Medulla oblongata (tissue), 1 donor: ENCODE data around the gene ABCC3.

Experiments
- DNase-seq: peaks from one replicate; pipeline ENCODE4 v3.0.0-alpha.2; 2015; ENCODE audit errors: extremely low spot score

ABCC3 gene

GRCh38 chr17:50604513-50604912, 30.2 kb upstream of the ABCC3 start:
- no peak for DNase-seq

GRCh38 chr17:50605429-50605828, 29.3 kb upstream of the ABCC3 start:
- no peak for DNase-seq

- DNase-seq: no peak
Measured at GRCh38 chr17:50607522-50608175, 27.0 kb upstream of the ABCC3 start.

- DNase-seq: no peak
Measured at GRCh38 chr17:50608700-50609379, 25.8 kb upstream of the ABCC3 start.

GRCh38 chr17:50609380-50610074, 25.2 kb upstream of the ABCC3 start:
- DNase-seq: no peak

GRCh38 chr17:50611634-50612033, 23.0 kb upstream of the ABCC3 start:
- no peak for DNase-seq

GRCh38 chr17:50612281-50612680, 22.4 kb upstream of the ABCC3 start:
- no peak for DNase-seq

GRCh38 chr17:50613007-50613992, 21.4 kb upstream of the ABCC3 start:
- DNase-seq: no peak

GRCh38 chr17:50614471-50615051, 20.1 kb upstream of the ABCC3 start:
- DNase-seq: no peak

GRCh38 chr17:50615828-50616227, 18.9 kb upstream of the ABCC3 start:
- no peak for DNase-seq

GRCh38 chr17:50618300-50618699, 16.4 kb upstream of the ABCC3 start:
- DNase-seq: no peak

GRCh38 chr17:50618941-50619340, 15.7 kb upstream of the ABCC3 start:
- DNase-seq: no peak

GRCh38 chr17:50619489-50619888, 15.2 kb upstream of the ABCC3 start:
- no peak for DNase-seq

- no peak for DNase-seq
Measured at GRCh38 chr17:50620237-50620636, 14.4 kb upstream of the ABCC3 start.

GRCh38 chr17:50620858-50621257, 13.8 kb upstream of the ABCC3 start:
- DNase-seq: no peak

- peak; percentile 22 for DNase-seq
Measured at GRCh38 chr17:50621574-50622031, 13.1 kb upstream of the ABCC3 start.

GRCh38 chr17:50624321-50624934, 10.3 kb upstream of the ABCC3 start:
- peak; percentile 23 for DNase-seq

GRCh38 chr17:50625032-50625871, 9.4 kb upstream of the ABCC3 start:
- no peak for DNase-seq

GRCh38 chr17:50626037-50626574, 8.6 kb upstream of the ABCC3 start:
- DNase-seq: peak; percentile 60
